Measurements from ENCODE around the gene ARPC5L. TPM values are rescaled to one million over a fixed set of nuclear protein-coding genes. Genes with fewer than 3 reads are reported as not detected.

The ARPC5L gene
- total RNA-seq, 1 experiment from 2014 or later, result 47.2 TPM

DNA sequence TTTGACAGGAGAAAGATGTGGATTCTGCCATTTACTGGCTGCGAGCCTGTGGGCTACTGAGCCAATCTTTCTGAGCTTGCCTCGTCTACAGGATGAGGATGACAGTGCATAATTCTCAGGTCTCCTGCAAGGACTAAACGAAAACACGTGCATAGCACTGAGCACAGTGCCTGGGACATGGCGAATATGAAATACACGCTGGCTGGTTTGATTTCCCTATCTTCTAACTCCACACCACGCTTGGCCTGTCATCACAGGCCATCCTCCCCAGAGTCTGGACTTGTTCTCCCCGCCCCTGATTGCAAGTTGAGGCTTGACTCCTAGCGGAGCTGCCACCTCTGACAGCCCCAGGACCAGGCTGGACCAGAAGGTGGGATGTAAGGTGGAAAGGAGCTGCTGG, 37.9 kb downstream of the ARPC5L start (continued):
- TF ChIP-seq HMGXB4 (CRISPR knock-in tag; IDR thresholded peaks at IDR 0.05), result no peak

DNA sequence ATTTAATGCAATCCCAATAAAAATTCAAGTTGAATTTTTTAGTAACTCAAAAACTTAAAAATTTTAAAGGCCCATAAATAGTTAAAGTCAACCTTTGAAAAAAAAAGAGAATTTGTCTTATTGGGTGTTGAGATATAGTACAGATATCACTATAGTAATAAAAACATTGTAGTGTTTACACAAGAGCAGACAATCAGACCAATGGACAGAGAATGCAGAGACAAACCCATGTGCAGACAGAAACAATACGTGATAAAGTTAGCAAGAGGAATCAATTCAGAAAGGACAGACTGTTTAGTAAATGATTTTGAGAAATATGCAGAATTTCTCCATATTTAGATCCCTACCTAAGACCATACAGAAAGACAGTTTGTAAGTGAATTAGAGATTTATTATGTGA, 45.0 kb downstream of the ARPC5L start:
- ATAC-seq (no peak), DNase-seq (ENCODE audit: low spot score) (no peak)
- H3K27ac Mint-ChIP-seq, result no peak overlapping the region
- peaks cover 5% of the 10 kb centered on the region for H3K36me3 Mint-ChIP-seq
- no peak overlapping the region for H3K4me3 Mint-ChIP-seq
- POLR2A ChIA-PET, result no interaction called here
- no peaks in the 10 kb centered on the region for H3K9me3 Mint-ChIP-seq
- CTCF ChIA-PET, result no interaction called here
- no peak for TF ChIP-seq KAT7 (CRISPR knock-in tag; IDR thresholded peaks at IDR 0.05; ENCODE audit: borderline replicate concordance)
- TF ChIP-seq, protein P1, sequence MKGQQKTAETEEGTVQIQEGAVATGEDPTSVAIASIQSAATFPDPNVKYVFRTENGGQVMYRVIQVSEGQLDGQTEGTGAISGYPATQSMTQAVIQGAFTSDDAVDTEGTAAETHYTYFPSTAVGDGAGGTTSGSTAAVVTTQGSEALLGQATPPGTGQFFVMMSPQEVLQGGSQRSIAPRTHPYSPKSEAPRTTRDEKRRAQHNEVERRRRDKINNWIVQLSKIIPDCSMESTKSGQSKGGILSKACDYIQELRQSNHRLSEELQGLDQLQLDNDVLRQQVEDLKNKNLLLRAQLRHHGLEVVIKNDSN (CRISPR knock-in tag; IDR thresholded peaks at IDR 0.05), result no peak
- no peak for TF ChIP-seq IRF2 (CRISPR knock-in tag; IDR thresholded peaks at IDR 0.05; ENCODE audit: borderline replicate concordance, low read depth)
- no peak for TF ChIP-seq GTF2I (CRISPR knock-in tag; conservative IDR thresholded peaks at IDR 0.05)
- TF ChIP-seq, protein P2, sequence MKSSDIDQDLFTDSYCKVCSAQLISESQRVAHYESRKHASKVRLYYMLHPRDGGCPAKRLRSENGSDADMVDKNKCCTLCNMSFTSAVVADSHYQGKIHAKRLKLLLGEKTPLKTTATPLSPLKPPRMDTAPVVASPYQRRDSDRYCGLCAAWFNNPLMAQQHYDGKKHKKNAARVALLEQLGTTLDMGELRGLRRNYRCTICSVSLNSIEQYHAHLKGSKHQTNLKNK (CRISPR knock-in tag; IDR thresholded peaks at IDR 0.05), result no peak
- no peak for TF ChIP-seq CREB1 (CRISPR knock-in tag; IDR thresholded peaks at IDR 0.05)
- TF ChIP-seq ZNF281 (CRISPR knock-in tag; IDR thresholded peaks at IDR 0.05), result no peak
- TF ChIP-seq, protein P3, sequence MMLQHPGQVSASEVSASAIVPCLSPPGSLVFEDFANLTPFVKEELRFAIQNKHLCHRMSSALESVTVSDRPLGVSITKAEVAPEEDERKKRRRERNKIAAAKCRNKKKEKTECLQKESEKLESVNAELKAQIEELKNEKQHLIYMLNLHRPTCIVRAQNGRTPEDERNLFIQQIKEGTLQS (CRISPR knock-in tag; conservative IDR thresholded peaks at IDR 0.05), result no peak
- TF ChIP-seq ZNF121 (CRISPR knock-in tag; IDR thresholded peaks at IDR 0.05), result no peak
- no peak for TF ChIP-seq ETV6 (CRISPR knock-in tag; IDR thresholded peaks at IDR 0.05)
- TF ChIP-seq, protein P4, sequence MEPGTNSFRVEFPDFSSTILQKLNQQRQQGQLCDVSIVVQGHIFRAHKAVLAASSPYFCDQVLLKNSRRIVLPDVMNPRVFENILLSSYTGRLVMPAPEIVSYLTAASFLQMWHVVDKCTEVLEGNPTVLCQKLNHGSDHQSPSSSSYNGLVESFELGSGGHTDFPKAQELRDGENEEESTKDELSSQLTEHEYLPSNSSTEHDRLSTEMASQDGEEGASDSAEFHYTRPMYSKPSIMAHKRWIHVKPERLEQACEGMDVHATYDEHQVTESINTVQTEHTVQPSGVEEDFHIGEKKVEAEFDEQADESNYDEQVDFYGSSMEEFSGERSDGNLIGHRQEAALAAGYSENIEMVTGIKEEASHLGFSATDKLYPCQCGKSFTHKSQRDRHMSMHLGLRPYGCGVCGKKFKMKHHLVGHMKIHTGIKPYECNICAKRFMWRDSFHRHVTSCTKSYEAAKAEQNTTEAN (CRISPR knock-in tag; IDR thresholded peaks at IDR 0.05), result no peak
- TF ChIP-seq, protein P5, sequence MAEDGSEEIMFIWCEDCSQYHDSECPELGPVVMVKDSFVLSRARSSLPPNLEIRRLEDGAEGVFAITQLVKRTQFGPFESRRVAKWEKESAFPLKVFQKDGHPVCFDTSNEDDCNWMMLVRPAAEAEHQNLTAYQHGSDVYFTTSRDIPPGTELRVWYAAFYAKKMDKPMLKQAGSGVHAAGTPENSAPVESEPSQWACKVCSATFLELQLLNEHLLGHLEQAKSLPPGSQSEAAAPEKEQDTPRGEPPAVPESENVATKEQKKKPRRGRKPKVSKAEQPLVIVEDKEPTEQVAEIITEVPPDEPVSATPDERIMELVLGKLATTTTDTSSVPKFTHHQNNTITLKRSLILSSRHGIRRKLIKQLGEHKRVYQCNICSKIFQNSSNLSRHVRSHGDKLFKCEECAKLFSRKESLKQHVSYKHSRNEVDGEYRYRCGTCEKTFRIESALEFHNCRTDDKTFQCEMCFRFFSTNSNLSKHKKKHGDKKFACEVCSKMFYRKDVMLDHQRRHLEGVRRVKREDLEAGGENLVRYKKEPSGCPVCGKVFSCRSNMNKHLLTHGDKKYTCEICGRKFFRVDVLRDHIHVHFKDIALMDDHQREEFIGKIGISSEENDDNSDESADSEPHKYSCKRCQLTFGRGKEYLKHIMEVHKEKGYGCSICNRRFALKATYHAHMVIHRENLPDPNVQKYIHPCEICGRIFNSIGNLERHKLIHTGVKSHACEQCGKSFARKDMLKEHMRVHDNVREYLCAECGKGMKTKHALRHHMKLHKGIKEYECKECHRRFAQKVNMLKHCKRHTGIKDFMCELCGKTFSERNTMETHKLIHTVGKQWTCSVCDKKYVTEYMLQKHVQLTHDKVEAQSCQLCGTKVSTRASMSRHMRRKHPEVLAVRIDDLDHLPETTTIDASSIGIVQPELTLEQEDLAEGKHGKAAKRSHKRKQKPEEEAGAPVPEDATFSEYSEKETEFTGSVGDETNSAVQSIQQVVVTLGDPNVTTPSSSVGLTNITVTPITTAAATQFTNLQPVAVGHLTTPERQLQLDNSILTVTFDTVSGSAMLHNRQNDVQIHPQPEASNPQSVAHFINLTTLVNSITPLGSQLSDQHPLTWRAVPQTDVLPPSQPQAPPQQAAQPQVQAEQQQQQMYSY (CRISPR knock-in tag; IDR thresholded peaks at IDR 0.05), result no peak
- peaks cover 5% of the 10 kb centered on the region for H3K4me1 Mint-ChIP-seq
- no peaks in the 10 kb centered on the region for H3K27me3 Mint-ChIP-seq (ENCODE audit: low read depth)
